OCI-M1 (cell line): ENCODE results near the gene ANXA2.
"Not testable (repeated sequence)": the region's sequence is repeated elsewhere in the genome, so short reads cannot be mapped to it uniquely, and the experiment has no call there.

Experiments used
- DNase-seq: peaks from one replicate; lab custom pipeline; 2025; lab: John Stamatoyannopoulos, UW

ANXA2 gene

DNA sequence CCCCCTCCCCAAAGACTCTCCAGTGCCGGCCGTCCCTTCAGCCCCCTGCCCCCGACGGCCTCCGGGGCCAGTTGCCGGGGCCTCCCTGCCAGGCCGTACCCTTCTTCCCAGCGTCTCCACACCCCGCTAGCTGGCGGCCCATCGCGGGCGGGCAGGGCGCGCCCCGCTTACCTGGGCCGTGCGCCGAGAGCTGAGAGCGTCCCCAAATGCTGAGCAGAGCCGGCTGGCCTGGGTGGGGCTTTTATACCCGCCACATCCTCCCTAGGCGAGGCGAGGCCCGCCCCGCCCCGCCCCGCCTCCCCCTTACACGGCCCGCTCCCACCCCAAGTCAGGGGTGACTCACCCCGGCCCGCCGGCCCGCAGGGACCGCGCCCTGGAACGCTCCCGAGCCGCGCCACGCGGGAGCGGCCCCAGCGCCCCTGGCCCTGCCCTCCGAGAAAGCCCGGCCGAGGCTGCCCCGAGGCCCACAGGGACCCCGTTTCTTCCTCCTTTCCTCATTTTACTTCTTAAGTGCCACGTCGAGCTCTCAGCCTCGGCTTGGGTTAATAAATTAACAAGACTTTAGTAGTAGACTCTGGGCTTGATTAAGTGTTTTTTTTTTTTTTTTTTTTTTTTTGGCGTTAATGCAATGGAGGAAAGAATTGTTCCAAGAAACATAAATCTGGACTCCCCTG is at the start of gene ANXA2:
ANXA2 (minus strand) TSS at position 215 of the 674 bp plus-strand sequence. CDS start 11,911 bp downstream, outside the sequence.
- DNase-seq = peak; percentile 81

DNA sequence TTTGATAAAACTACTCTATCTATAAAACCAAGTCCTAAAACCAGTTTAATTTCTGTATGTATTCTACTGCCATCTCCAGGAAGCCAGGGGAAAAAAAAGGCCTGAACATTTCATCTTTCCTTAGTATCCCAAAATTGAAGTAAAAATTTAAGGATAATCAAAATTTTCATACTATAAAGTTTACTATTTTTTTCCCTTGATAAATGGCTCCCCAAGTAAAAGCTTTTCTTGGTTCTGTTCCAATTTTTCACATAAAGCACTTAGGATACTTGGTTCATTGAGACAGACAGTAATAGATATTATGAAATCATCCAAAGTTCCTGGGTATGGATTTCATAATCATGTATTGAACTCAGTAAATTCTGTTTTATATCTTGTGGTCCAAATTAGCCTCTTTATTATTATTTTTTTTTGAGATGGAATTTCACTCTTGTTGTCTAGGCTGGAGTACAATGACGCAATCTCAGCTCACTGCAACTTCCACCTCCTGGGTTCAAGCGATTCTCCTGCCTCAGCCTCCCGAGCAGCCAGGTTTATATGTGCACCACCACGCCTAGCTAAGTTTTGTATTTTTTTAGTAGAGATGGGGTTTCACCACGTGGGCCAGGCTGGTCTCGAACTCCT is 46.6 kb upstream of the ANXA2 start:
- DNase-seq = peak; percentile 31

DNA sequence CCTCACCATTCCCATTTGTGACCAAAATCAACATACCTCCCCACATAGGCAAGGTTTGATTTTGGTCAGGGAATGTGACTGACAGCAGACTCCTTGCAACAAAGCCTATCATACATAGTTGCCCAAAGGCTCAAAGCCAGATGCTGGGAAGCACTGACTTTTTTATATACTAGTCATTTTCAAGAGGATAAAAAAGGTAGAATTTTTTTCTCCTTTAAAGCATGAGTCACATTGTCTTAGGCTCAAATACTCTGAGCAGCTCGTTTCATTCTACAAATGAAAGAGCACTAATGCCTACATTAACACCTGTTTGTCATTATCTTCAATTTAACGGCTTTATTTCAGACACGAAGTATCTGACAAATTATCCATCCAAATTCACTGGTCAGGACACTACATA is 45.0 kb upstream of the ANXA2 start:
- DNase-seq = no peak

DNA sequence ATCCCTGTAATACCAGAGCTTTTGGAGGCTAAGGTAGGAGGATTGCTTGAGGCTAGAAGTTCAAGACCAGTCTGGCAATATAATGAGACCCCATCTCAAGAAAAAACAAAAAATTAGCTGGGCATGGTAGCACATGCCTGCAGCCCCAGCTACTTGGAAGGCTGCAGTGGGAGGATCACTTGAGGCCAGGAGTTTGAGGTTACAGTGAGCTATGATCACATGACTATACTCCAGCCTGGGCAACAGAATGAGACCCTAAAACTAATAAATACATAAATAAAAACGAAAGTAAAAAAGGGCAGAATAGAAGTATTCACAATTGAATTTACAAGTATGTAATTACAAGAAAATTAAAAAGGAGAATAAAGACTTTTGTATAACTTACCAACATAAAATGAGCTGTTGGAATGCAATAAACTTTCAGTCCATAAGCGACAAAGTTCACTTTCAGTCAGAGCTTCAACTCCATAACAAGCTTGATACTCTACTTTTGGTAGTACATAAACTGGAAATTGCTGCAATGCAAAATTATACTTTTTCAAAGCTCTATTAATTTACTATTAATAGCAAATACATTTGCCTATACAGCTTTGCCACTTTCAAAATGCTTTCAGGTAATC is 44.4 kb upstream of the ANXA2 start:
- peak; percentile 6 for DNase-seq

DNA sequence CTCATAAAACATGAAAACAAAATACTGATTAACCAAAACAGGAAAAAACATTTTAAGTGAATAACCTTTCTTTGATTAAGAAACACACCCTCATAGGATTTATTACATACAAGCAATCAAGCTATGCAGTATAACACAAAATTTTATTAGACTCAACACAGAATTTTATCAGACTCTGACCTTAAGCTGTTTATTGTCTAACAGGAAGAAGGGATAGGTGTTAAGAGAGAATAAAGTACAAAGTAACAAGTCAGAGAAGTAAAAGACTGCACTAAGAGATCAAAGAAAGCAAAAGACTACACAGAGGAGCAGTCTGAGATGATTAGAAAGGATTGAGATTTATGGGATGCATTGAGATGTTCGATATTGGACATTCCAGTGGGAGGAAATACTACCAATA is 43.5 kb upstream of the ANXA2 start:
- DNase-seq = no peak

DNA sequence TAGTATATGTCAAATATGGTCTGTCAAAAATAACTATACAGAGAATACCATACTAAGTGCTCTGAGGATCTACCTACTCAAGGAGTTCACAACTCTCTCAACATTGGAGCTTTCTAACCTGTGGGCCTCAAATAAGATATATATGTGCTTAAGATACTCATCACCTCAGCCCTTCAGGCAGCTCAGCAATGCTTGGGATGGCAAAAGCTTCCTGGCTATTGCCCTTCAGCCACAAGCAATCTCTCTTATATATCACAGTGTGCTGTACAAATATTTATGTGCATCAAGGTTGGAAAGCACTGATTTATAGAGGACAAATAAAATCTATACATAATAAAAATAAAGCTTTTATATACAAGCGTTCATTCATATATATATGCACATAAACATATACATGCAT is 40.9 kb upstream of the ANXA2 start:
- DNase-seq = no peak

DNA sequence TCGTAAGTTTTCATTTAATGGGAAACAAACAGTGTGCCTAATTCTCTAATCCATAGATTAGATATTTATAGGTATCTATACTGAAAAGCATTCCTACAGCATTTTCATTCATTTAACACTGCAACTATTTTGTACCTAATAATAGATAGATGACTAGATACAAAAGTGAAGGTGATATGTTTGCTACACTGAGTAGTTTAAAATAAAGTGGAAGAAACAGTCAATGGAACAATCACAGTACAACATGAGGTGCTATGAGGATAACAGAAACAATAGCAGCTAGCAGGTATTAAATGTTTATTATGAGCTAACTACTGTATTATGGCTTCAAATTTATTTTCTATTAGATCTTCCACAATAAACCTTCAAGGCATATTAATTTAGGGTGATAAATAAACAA is 31.1 kb upstream of the ANXA2 start:
- DNase-seq = no peak

DNA sequence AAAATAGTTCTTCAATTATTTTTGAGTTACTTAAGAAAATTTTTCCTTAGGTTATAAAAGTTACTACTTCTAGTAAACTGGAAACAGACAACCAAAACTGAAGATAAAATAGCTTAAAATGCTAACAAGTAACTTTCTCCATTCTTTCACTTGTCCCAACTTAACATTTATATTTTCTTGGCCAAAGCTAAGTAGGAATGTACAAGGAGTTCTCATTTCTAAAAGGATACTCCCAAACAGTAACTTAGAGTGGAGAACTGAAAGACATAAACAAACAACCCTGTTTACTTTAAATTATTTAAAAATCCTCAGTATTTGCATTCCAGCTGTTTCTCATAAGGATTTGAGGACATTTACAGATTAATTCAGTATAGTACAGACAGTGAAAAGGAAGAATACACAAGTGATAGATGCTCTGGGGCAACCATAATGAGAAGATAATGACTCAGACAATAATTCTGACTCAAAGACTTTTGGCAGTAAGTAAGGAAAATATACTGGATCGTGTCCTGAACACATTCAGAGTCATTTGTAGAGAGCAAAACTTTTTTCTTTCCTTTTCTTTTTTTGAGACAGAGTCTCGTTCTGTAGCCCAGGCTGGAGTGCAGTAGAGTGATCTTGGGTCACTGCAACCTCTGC is 29.2 kb upstream of the ANXA2 start:
- DNase-seq = no peak

DNA sequence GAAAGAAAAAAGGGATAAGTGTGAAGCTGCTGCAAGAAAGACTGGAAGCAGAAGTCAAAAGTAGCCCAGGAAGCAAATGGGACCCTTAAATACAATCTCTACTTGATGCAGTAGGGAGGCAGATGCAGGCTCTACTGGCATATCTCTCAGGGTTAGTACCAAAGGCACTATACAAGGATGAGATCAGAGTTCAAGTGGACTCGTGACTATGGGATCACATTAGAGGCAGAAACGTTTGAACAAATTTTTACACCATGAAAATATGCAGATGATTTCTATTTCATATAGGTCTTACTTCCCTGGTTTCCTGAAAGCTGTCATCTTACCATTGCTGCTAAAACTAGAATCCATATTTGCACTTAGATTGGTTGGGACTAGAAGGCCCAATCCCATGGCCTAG is 27.7 kb upstream of the ANXA2 start:
- DNase-seq = no peak

DNA sequence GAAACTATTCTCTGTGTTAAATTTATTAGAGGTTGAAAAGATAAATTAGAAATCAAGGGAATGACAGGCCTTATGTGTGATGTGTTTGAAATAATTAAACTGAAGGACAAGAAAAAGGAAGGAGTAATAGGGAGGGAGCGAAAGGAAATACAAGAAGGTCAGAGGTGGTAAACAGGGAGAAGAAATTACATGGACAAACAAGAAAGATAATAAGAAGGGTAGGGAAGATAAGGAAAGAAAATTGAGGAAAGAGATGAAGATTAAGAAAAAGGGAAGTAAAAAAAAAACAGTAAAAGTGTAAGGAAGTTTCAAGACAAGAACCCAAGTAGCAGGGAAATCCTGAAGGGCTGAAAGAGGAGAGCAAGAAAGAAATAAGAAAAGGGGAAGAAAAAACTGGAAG is 26.2 kb upstream of the ANXA2 start:
- peak; percentile 39 for DNase-seq

DNA sequence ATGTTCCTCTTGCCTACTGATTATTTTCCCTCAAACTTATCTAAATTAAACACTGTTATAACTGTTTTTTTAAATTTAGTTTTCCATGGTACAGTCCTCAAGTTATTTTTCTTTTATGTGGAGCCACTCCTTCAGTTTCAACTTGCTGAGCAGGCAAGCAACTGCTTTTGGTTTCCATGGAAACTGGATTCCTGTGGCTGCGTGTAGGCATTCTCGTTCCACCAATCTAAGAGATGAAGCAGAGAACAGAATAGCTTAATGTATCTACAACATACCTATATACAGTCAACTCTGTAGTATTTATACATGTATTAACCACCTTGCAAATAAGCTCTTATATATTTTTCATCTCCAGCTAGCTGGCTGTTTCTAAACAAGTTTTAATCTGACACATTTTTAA is 25.8 kb upstream of the ANXA2 start:
- peak; percentile 29 for DNase-seq

DNA sequence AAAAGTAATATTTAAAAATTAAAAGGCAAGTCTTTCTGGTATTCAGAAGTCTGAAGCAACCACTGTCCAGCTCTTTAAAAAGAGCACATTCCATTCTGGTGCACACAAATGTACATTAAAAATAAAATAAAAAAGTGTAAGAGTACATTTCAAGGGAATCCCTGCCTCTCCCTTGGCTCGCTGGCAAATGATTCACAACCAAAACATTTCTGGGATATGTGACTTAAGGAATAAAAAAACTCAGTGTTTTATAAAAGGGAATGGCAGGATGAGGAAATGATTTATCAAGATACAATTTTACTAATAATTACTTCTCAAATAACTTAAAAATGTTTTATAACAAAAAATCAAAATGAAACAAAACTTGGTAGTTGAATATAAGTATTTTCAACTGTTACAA is 23.8 kb upstream of the ANXA2 start:
- no peak for DNase-seq

DNA sequence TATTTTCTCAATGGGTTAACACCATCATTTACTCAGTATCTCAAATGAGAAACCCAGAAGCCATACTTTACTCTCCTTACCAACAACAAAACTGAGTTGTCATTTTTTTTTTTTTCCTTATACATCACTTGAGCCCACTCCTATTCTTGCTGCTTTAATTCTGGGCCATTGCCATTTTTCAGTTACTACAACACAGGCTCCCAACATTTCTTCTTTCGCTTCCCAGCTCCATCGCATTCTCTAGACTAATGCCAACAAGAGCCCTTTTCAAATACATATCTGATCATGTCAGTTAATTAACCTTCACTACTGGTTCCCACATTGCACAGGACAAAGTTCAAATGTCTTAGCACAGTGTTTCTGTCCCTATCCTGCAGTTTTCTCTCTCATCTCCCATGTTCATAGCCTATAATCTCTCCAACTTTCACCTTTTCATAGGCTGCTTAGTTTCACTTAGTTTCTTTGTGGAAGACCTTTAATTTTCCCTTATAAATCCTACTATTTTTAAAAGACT is 22.5 kb upstream of the ANXA2 start:
- no peak for DNase-seq

DNA sequence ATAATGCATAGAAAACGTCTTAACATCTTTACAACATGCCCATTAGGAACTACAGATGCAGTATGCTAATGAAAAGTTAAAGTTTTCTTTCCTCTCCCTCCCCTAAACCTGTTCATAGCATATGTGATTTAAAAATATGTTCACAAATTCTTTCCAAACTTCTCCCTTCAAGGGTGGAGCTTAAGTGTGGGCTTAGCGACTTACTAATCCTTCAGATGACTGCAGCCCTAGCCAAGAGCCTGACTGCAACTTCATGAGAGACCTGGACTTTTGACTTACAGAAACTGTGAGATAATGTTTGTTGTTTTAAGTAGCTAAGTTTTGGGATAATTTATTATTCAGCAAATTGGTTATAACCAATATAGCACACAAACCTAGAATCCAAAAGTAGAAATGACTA is 22.0 kb upstream of the ANXA2 start:
- no peak for DNase-seq

DNA sequence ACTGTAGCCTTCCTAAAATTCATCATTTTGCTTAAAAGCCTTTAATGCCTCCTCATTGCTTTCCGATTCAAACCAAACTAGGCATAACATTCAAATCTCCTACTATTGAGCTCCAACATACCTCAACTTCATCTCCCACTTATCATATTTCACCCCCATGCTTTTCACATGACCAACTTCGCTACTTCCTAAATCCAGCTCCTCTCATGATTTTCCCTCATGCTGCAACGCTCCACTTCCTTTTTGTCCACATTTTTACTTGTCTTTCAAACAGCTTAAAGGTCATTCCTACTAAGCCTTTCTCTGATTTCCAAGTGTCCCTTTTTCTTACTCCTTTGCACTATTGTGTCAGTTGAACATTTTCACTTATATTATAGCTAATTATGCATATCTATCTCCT is 20.3 kb upstream of the ANXA2 start:
- DNase-seq = no peak

DNA sequence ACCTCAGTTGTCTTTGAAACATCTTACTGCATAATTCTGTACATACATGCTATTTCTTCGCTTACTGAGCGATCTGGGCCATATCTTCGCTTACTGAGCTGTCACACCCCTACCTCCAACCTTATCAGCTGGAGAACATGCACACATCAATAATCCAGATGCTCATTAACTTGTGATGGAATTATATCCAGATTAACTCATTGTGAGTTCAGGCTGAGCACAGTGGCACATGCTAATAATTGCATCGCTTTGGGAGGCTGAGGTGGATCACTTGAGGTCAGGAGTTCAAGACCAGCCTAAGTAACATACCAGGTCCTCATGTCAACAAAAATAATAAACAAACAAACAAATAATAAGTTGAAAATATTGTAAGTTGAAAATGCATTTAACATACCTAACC is 19.3 kb upstream of the ANXA2 start:
- no peak for DNase-seq

DNA sequence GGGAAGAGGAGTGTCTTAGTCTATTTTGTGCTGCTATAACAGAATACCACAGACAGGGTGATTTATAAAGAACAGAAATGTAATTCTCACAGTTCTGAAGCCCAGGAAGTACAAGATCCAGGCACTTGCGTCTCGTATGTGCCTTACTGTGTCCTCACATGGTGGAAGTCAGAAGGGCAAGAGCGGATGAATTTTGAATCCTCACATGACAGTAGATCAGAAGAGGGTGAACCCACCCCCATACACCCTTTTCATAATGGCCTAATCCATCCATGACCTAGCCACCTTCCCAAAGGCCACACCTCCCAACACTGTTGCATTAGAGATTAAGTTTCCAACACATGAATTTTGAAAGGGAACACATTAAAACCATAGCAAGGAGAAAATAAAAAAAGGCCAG is 18.7 kb upstream of the ANXA2 start:
- DNase-seq = no peak

DNA sequence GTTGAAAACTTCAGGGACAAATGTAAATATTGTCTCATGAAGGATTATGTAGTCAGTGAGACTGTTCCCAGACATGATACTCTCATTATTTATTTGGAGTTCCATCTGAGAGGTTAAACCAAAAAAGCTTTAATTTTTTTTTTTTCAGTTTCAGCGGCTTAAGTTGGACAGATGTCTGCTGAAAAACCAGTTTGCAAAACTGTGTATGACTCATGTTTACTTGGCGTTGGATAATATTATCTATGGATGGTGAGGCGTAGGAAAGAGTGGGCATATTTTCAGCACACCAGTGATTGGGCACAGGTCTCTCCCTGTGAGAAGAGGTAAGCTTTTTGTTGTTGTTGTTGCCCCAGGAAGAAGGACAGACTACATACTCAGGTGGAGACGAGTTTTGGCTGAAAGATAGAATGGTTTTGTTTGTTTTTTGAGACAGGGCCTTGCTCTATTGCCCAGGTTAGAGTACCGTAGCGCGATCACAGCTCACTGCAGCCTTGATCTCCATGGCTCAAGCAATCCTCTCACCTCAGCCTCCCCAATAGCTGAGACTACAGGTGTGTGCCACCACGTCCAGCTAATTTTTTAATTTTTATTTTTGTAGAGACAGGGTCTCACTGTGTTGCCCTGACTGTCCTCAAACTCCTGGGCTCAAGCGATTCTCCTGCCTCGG is 16.4 kb upstream of the ANXA2 start:
- no peak for DNase-seq

DNA sequence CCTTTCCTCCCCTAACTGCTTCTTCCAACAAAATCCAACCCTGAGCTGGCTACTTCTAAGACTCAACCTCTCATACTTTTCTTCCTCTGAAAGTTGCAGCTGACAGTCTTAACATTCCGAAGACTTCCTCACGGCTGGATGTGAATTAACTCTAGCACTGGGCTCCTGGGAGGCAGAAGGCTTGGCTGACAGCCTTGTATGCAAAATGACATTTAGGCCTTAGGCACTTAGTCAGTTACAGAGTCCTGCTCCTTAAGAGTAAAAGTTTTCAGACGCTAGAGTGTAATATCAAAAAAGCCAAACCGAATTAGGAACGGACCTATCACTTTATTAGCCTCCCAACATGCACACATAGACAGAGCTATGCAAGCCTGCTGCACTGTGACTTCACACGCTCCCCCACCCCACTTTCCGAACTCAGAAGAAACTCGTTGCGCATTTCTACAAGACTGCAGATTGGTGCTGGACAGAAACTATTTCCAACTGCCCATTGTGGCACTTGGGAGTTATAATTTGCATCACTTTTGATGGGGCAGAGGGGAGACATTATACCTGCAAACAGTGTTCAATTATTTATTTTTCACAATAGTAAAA is 15.5 kb upstream of the ANXA2 start:
- no peak for DNase-seq

DNA sequence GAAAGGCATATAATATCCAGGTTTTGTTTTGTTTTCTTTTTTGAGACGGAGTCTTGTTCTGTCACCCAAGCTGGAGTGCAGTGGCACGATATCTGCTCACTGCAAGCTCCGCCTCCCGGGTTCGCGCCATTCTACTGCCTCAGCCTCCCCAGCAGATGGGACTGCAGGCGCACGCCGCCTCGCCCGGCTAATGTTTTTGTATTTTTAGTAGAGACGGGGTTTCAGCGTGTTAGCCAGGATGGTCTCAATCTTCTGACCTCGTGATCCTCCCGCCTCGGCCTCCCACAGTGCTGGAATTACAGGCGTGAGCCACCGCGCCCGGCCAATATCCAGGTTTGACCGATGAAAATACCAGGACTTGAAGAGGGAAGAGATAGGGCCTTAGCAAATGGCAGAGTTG is 15.0 kb upstream of the ANXA2 start:
- DNase-seq = not testable (repeated sequence)

DNA sequence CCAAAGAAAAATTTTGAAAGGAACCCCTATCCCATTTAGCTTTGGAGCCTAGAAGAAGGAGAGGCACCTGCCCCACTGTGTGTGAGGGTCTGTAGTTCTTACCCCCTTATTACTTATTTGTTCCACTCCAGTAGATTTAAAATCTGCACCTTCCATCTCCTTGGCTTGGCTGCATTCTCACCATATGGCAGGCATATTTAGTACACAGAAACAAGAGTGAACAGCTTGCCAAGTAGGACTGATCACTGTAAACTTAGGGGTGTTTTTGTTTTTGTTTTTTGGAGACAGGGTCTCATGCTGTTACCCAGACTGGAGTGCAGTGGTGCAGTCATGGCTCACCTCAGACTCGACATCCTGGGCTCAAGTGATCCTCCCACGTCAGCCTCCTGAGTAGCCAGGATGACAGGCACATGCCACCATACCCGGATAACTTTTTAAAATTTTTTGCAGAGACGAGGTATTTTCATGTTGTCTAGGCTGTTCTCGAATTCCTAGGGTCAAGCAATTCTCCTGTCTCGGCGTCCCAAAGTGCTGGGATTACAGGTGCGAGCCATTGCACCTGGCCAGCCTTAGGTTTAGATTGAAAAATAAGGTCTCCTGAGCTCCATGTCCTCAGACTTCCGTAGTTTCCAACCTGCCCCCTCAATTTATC is 14.1 kb upstream of the ANXA2 start:
- DNase-seq = no peak
